ENCODE measurements around the gene UPF2. TPM values are rescaled to one million over a fixed set of nuclear protein-coding genes. Genes with fewer than 3 reads are reported as not detected.

UPF2 gene
- total and polyA plus RNA-seq, 2 donors (not counting 1 experiment from before 2014, with no cell fraction given): 8.9 to 60.0 TPM

- H3K4me1 ChIP-seq (ENCODE audit: control insufficient read depth in 2 of 2, insufficient read depth in 2 of 2, low read length in 2 of 2): no peaks in the 10 kb centered on the region
- ATAC-seq (ENCODE audit: low read depth) (no peak), DNase-seq (no peak)
- H3K4me3 ChIP-seq (ENCODE audit: control extremely low read depth in 1 of 5, extremely low read depth in 1 of 5, insufficient read depth in 1 of 5, low read depth in 2 of 5, low read length in 4 of 5): no peak overlapping the region
- no peak overlapping the region for H2AFZ ChIP-seq (ENCODE audit: insufficient read depth, low read depth, low read length, poor library complexity, severe bottlenecking)
- no peaks in the 10 kb centered on the region for H3K9me3 ChIP-seq (ENCODE audit: control extremely low read depth in 1 of 3, control insufficient read depth in 2 of 3, insufficient read depth in 1 of 3, low read length in 2 of 3)
- H3K9ac ChIP-seq (ENCODE audit: low read length): no peak overlapping the region
- H3K4me3 Mint-ChIP-seq: no peak overlapping the region
- no peak overlapping the region for H3K27ac Mint-ChIP-seq
- POLR2A ChIA-PET: no interaction called here
- H3K36me3 ChIP-seq (replicated peaks in 1 of 2; ENCODE audit: control extremely low read depth in 1 of 2, control insufficient read depth in 1 of 2, extremely low read depth in 1 of 2, insufficient read depth in 2 of 2, low read length in 1 of 2): peaks cover 3 to 62% of the 10 kb centered on the region in 2 experiments
- no peak overlapping the region for H3K27ac ChIP-seq (ENCODE audit: low read length in 2 of 2)
- H4K20me1 ChIP-seq (ENCODE audit: control insufficient read depth, insufficient read depth, low read length, poor library complexity, severe bottlenecking): no peaks in the 10 kb centered on the region
- no peaks in the 10 kb centered on the region for H3K9me3 Mint-ChIP-seq (ENCODE audit: insufficient read depth)
- 41% methylated on average over 6 of the region's 11 CpGs for WGBS (ENCODE audit: insufficient coverage)
- H3K4me2 ChIP-seq (replicated peaks; ENCODE audit: low read depth, low read length, poor library complexity, severe bottlenecking): no peak overlapping the region
- H3K79me2 ChIP-seq (ENCODE audit: control insufficient read depth, insufficient read depth, low read length): no peaks in the 10 kb centered on the region
- H3K4me1 Mint-ChIP-seq: no peaks in the 10 kb centered on the region
- H3K27me3 Mint-ChIP-seq: no peaks in the 10 kb centered on the region
- intact Hi-C loops (cut with micrococcal nuclease): no loop called here
- H3K27me3 ChIP-seq (replicated peaks in 1 of 4; ENCODE audit: control extremely low read depth in 1 of 4, control insufficient read depth in 3 of 4, insufficient read depth in 4 of 4, low read length in 3 of 4): no peaks in the 10 kb centered on the region
- CTCF ChIA-PET: no interaction called here
- TF ChIP-seq EZH2 (IDR thresholded peaks at IDR 0.05; ENCODE audit: borderline replicate concordance, insufficient read depth, low read depth, low read length, poor library complexity, severe bottlenecking) (no peak), CTCF (IDR thresholded peaks at IDR 0.05) (no peak)
These were observed 120.7 kb downstream of the UPF2 start for GRCh38 chr10:11921800-11922392.

GRCh38 chr10:11919271-11919670 is 123.3 kb downstream of the UPF2 start:
- Histone ChIP-seq H3K9ac (ENCODE audit: low read length) (no peak overlapping the region), H3K4me1 (ENCODE audit: control insufficient read depth in 2 of 2, insufficient read depth in 2 of 2, low read length in 2 of 2) (no peaks in the 10 kb centered on the region), H4K20me1 (ENCODE audit: control insufficient read depth, insufficient read depth, low read length, poor library complexity, severe bottlenecking) (no peaks in the 10 kb centered on the region), H3K27ac (ENCODE audit: low read length in 2 of 2) (no peak overlapping the region), H3K79me2 (ENCODE audit: control insufficient read depth, insufficient read depth, low read length) (no peaks in the 10 kb centered on the region), H3K9me3 (ENCODE audit: control extremely low read depth in 1 of 3, control insufficient read depth in 2 of 3, insufficient read depth in 1 of 3, low read length in 2 of 3) (no peaks in the 10 kb centered on the region), H3K36me3 (replicated peaks in 1 of 2; ENCODE audit: control extremely low read depth in 1 of 2, control insufficient read depth in 1 of 2, extremely low read depth in 1 of 2, insufficient read depth in 2 of 2, low read length in 1 of 2) (peaks cover 1 to 38% of the 10 kb centered on the region in 2 experiments), H3K27me3 (replicated peaks in 1 of 4; ENCODE audit: control extremely low read depth in 1 of 4, control insufficient read depth in 3 of 4, insufficient read depth in 4 of 4, low read length in 3 of 4) (no peaks in the 10 kb centered on the region), H2AFZ (ENCODE audit: insufficient read depth, low read depth, low read length, poor library complexity, severe bottlenecking) (no peak overlapping the region), H3K4me3 (ENCODE audit: control extremely low read depth in 1 of 5, extremely low read depth in 1 of 5, insufficient read depth in 1 of 5, low read depth in 2 of 5, low read length in 4 of 5) (no peak overlapping the region), H3K4me2 (replicated peaks; ENCODE audit: low read depth, low read length, poor library complexity, severe bottlenecking) (no peak overlapping the region)
- no peak overlapping the region for H3K4me3 Mint-ChIP-seq
- H3K9me3 Mint-ChIP-seq (ENCODE audit: insufficient read depth): no peaks in the 10 kb centered on the region
- TF ChIP-seq CTCF (IDR thresholded peaks at IDR 0.05) (no peak), EZH2 (IDR thresholded peaks at IDR 0.05; ENCODE audit: borderline replicate concordance, insufficient read depth, low read depth, low read length, poor library complexity, severe bottlenecking) (no peak)
- H3K4me1 Mint-ChIP-seq: no peaks in the 10 kb centered on the region
- 96% methylated on average over 5 of the region's 7 CpGs for WGBS (ENCODE audit: insufficient coverage)
- no peak overlapping the region for H3K27ac Mint-ChIP-seq
- DNase-seq (no peak), ATAC-seq (ENCODE audit: low read depth) (no peak)
- no peaks in the 10 kb centered on the region for H3K27me3 Mint-ChIP-seq
- intact Hi-C loops (cut with micrococcal nuclease): no loop called here
- POLR2A ChIA-PET: no interaction called here
- CTCF ChIA-PET: no interaction called here

Data from B cell (primary cell).